Spleen (tissue), 7 donors: ENCODE data around the gene PLEKHN1.

Experiments used
- CTCF ChIP-seq, 11 experiments: fragments of 200-600 bp in 7 of 11; fragments of 450-650 bp in 4 of 11; sonication (generic) in 4 of 11; IDR thresholded peaks in 8 of 11; conservative IDR thresholded peaks in 3 of 11; 1 replicate in 7 of 11; 2 replicates in 4 of 11; pipeline versions ENCODE4 v1.4.0 to v1.8.0; 2016 to 2021; ENCODE audit warnings: antibody characterized with exemption in 11 of 11, inconsistent platforms in 4 of 11, mild to moderate bottlenecking in 1 of 11
- POLR2A ChIP-seq, 3 donors: fragments of 450-650 bp; IDR thresholded peaks; one replicate each; pipeline ENCODE4 v1.5.1; 2017; ENCODE audit warnings: antibody characterized with exemption in 3 of 3, mild to moderate bottlenecking in 1 of 3
- donor health status: DM: no; HTN: no; CAD: no; lungs with moderate emphysema.
- donor health status: DM: no; HTN: no; CAD: no.
- donor health status: DM: no; HTN: no; CAD: no.

- no peak for TF ChIP-seq CTCF (IDR thresholded peaks at IDR 0.05 in 8 of 11, conservative IDR thresholded peaks at IDR 0.05 in 3 of 11)
- no peak for TF ChIP-seq POLR2A (IDR thresholded peaks at IDR 0.05)
Observed at GRCh38 chr1:978069-978834, 12.0 kb downstream of the PLEKHN1 start.
